Suprapubic skin (tissue), 4 donors: ENCODE data around the gene ZSWIM3. TPM values are rescaled to one million over a fixed set of nuclear protein-coding genes. Genes with fewer than 3 reads are reported as not detected.

Experiments used
- DNase-seq, 2 donors: peaks; one replicate each; pipeline ENCODE4 v3.0.0-alpha.2; 2019; ENCODE audit warnings: low spot score in 2 of 2
- H3K27ac ChIP-seq: fragments of 200-600 bp; sonication (generic); one replicate; pipeline ENCODE4 v1.5.1; 2019
- H3K27me3 ChIP-seq: fragments of 200-600 bp; sonication (generic); one replicate; pipeline ENCODE4 v1.5.1; 2019
- H3K36me3 ChIP-seq: fragments of 200-600 bp; sonication (generic); one replicate; pipeline ENCODE4 v1.5.1; 2019
- H3K4me1 ChIP-seq: fragments of 200-600 bp; sonication (generic); one replicate; pipeline ENCODE4 v1.5.1; 2019
- H3K4me3 ChIP-seq: fragments of 200-600 bp; sonication (generic); one replicate; pipeline ENCODE4 v1.5.1; 2019; ENCODE audit warnings: mild to moderate bottlenecking
- H3K9me3 ChIP-seq: fragments of 200-600 bp; sonication (generic); one replicate; pipeline ENCODE4 v1.5.1; 2019
- CTCF ChIP-seq, 2 donors: fragments of 200-600 bp in 1 of 2; fragments of 450-650 bp in 1 of 2; sonication (generic) in 1 of 2; IDR thresholded peaks; one replicate each; pipeline ENCODE4 v1.5.1; 2016 to 2019; ENCODE audit warnings: antibody characterized with exemption in 2 of 2, mild to moderate bottlenecking in 1 of 2, moderate library complexity in 1 of 2
- EP300 ChIP-seq: sonication (generic); formaldehyde crosslinking; IDR thresholded peaks from one replicate; pipeline ENCODE4 v1.6.1; 2017; ENCODE audit warnings: antibody characterized with exemption
- POLR2A ChIP-seq, 2 donors: fragments of 450-650 bp; IDR thresholded peaks; one replicate each; pipeline ENCODE4 v1.6.1; 2017; ENCODE audit warnings: antibody characterized with exemption in 2 of 2, mild to moderate bottlenecking in 2 of 2, moderate library complexity in 2 of 2
- POLR2AphosphoS5 ChIP-seq, 3 donors: sonication (generic); formaldehyde crosslinking; IDR thresholded peaks; one replicate each; pipeline ENCODE4 v1.6.1; 2017; ENCODE audit warnings: antibody characterized with exemption in 3 of 3
- WGBS: methylation state at CpG from one replicate; pipeline ENCODE4 v1.1.5; 2018; 5-methylcytosine and 5-hydroxymethylcytosine counted together
- total RNA-seq, 4 donors: library from RNA; depleted of rRNA; stranded (reverse); fragments of >200 nt; gene quantifications; one replicate each; pipeline ENCODE4 v1.1.0, GENCODE V29; 2016

The ZSWIM3 gene
- total RNA-seq, 4 donors from 2014 or later: 2.1 to 4.6 (median 3.6) TPM

GRCh38 chr20:45926731-45927070 lies 69.3 kb downstream of the ZSWIM3 start:
- TF ChIP-seq EP300: no peak
- no peak for TF ChIP-seq POLR2AphosphoS5 (IDR thresholded peaks at IDR 0.05)
- no peak for TF ChIP-seq POLR2A (IDR thresholded peaks at IDR 0.05)
- no peak for TF ChIP-seq CTCF (IDR thresholded peaks at IDR 0.05)
- no peak for DNase-seq
- 74% methylated on average over 2 of the region's 2 CpGs for WGBS
- H3K27ac ChIP-seq: no peak overlapping the region
- H3K27me3 ChIP-seq: no peaks in the 10 kb centered on the region
- peaks cover 23% of the 10 kb centered on the region for H3K4me1 ChIP-seq
- H3K9me3 ChIP-seq: no peaks in the 10 kb centered on the region
- H3K36me3 ChIP-seq: no peaks in the 10 kb centered on the region
- H3K4me3 ChIP-seq: no peak overlapping the region

- H3K9me3 ChIP-seq: no peaks in the 10 kb centered on the region
- H3K27ac ChIP-seq: no peak overlapping the region
- WGBS: 88% methylated on average over 14 of the region's 14 CpGs
- TF ChIP-seq POLR2AphosphoS5 (IDR thresholded peaks at IDR 0.05) (no peak), POLR2A (IDR thresholded peaks at IDR 0.05) (no peak), EP300 (no peak), CTCF (IDR thresholded peaks at IDR 0.05) (no peak)
- no peak for DNase-seq
- H3K4me3 ChIP-seq: no peak overlapping the region
- H3K4me1 ChIP-seq: peaks cover 23% of the 10 kb centered on the region
- H3K27me3 ChIP-seq: no peaks in the 10 kb centered on the region
- H3K36me3 ChIP-seq: no peaks in the 10 kb centered on the region
These were observed 69.9 kb downstream of the ZSWIM3 start for GRCh38 chr20:45927071-45927878.

Other genes starting within 250 kb of the ZSWIM3 start
- gene WFDC10A, start 227.9 kb upstream of the ZSWIM3 start, total RNA-seq: not detected
- gene WFDC9, start 226.3 kb upstream of the ZSWIM3 start, total RNA-seq: not detected
- not detected for gene WFDC11, start 187.4 kb upstream of the ZSWIM3 start, total RNA-seq
- not detected for gene WFDC13, start 155.6 kb upstream of the ZSWIM3 start, total RNA-seq
- gene WFDC10B, start 152.6 kb upstream of the ZSWIM3 start, total RNA-seq: not detected
- not detected for gene SPINT4, start 135.3 kb upstream of the ZSWIM3 start, total RNA-seq
- 10 to 100 TPM in 2 of 4 donors, 1 to 10 TPM in 2; 1.2 to 34.8 (median 17.6) TPM for gene WFDC3, start 65.7 kb upstream of the ZSWIM3 start, total RNA-seq
- 10 to 100 TPM; 18.7 to 59.6 (median 30.5) TPM for gene DNTTIP1, start 65.7 kb upstream of the ZSWIM3 start, total RNA-seq
- gene UBE2C, start 45.0 kb upstream of the ZSWIM3 start, total RNA-seq: 10 to 100 TPM in 3 of 4 donors, 1 to 10 TPM in 1; 9.0 to 25.4 (median 20.7) TPM
- 1 to 10 TPM in 1 of 4 donors, under 1 TPM in 1, not detected in 2; 0.91 to 1.6 TPM for gene TNNC2, start 30.3 kb upstream of the ZSWIM3 start, total RNA-seq
- gene SNX21, start 23.8 kb upstream of the ZSWIM3 start, total RNA-seq: 100 to 1,000 TPM; 106 to 161 (median 143) TPM
- 10 to 100 TPM; 34.4 to 62.0 (median 44.3) TPM for gene ACOT8, start 222 bp upstream of the ZSWIM3 start, total RNA-seq
- 10 to 100 TPM in 3 of 4 donors, 1 to 10 TPM in 1; 9.7 to 18.4 (median 15.0) TPM for gene ZSWIM1, start 23.6 kb downstream of the ZSWIM3 start, total RNA-seq
- gene SPATA25, start 30.0 kb downstream of the ZSWIM3 start, total RNA-seq: 10 to 100 TPM in 1 of 4 donors, 1 to 10 TPM in 2, not detected in 1; 1.9 to 12.9 (median 6.4) TPM
- gene NEURL2, start 33.6 kb downstream of the ZSWIM3 start, total RNA-seq: 10 to 100 TPM in 1 of 4 donors, 1 to 10 TPM in 3; 4.2 to 11.5 (median 5.7) TPM
- 100 to 1,000 TPM in 3 of 4 donors, 10 to 100 TPM in 1; 95.5 to 133 (median 120) TPM for gene CTSA, start 33.7 kb downstream of the ZSWIM3 start, total RNA-seq
- gene PLTP, start 54.5 kb downstream of the ZSWIM3 start, total RNA-seq: 100 to 1,000 TPM in 1 of 4 donors, 10 to 100 TPM in 3; 49.2 to 138 (median 70.4) TPM
- gene PCIF1, start 77.1 kb downstream of the ZSWIM3 start, total RNA-seq: 10 to 100 TPM; 37.2 to 70.3 (median 42.4) TPM
- gene ZNF335, start 114.6 kb downstream of the ZSWIM3 start, total RNA-seq: 10 to 100 TPM; 25.8 to 62.6 (median 35.1) TPM
- 1 to 10 TPM in 2 of 4 donors, under 1 TPM in 2; 0.30 to 1.9 (median 0.96) TPM for gene MMP9, start 151.3 kb downstream of the ZSWIM3 start, total RNA-seq
- under 1 TPM in 1 of 4 donors, not detected in 3; 0.40 TPM for gene SLC12A5, start 171.6 kb downstream of the ZSWIM3 start, total RNA-seq
- 10 to 100 TPM; 23.2 to 30.1 (median 25.2) TPM for gene NCOA5, start 232.3 kb downstream of the ZSWIM3 start, total RNA-seq